ENCODE measurements around the gene NRF1.
A peak's percentile ranks its signal among the peaks of the same experiment; 100 is the strongest.

NRF1 gene

GRCh38 chr7:129686063-129686462, 74.5 kb downstream of the NRF1 start:
- DNase-seq = no peak

DNA sequence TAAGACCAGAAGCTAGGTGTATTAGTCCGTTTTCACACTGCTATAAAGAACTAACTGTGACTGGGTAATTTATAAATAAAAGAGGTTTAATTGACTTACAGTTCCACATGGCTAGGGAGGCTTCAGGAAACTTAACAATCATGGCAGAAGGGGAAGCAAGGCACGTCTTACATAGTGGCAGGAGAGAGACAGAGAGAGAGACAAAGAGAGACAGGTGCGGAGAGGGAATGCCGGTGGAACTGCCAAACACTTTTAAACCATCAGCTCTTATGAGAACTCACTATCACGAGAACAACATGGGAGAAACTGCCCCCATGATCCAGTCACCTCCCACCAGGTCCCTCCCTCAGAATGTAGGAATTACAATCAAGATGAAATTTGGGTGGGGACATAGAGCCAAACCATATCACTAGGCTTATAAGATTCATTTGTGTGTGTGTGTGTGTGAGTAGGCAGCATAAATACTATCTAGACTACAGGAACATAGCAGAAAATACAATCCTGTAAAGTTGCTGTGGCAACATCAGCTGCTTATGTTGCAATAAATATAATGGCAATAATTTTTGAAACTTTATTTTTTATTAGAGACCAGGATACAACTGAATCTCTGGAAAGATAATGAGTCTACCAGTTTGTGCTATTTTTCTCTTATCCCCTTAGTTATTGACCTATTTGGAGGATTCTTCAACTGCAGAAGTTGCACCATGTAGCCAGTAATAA, 77.1 kb downstream of the NRF1 start:
- DNase-seq = no peak

- peak; percentile 1 to 36 for DNase-seq
These were observed 78.6 kb downstream of the NRF1 start for GRCh38 chr7:129689995-129690581.

DNA sequence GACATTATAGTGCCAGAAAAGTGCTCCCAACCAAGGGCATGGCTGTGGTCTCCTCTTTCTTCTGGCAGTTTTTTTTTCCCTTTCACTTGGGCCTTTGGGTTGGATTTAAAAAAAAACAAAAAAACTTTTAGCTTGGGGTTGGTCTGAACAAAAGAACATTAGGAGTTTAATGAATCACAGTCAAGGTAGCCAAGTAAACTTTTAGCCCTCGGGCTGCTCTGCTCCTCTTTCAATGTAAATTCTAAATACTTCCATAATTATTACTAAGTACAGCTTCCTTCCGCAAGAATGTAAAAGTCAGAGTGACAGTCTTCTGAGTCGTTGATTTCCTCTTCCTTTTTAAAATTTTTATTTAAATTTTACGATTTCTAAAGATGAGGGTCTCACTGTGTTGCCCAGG, 79.2 kb downstream of the NRF1 start:
- no peak for DNase-seq

DNA sequence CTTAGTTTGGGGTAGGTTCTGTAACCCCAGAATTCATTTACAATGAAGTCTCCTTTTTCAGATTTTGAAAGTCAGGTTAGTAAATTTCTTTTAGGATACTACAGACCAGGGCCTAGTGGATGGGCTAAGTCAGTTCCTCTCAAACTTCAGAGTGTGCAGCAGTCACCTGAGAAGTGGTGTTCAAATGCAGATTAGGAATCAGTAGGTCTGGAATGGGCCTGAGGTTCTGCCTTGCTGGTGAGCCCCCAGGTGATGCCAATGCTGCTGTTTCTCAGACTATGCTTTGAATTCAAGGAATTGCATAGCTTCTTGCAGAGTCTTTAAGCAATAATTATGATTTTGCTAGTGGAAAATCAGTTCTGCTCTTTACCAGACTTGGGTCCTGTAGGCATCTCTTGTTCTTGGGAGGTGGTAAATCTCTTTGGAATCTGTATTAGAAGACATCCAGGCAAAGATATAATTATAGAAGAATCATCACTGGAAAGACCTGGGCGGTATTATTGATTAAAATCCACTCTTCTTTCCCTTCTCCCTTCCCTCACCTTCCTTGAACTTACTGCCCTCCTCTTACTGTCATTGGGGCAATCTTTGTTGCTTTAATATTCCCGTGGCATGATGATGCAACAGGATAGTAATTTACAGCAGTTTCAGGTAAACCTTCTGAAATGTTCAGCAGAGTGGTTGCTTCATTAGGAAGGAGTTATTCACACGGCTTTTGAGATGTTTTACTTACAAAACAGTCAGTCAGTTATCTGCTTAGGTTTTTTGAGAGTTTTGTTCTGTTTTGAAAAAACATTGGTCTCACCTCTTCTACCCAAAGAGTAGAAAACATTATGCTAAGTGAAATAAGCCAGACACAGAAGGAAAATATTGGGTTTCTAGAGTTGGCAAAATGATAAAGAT, 87.2 kb downstream of the NRF1 start:
- DNase-seq = no peak

DNA sequence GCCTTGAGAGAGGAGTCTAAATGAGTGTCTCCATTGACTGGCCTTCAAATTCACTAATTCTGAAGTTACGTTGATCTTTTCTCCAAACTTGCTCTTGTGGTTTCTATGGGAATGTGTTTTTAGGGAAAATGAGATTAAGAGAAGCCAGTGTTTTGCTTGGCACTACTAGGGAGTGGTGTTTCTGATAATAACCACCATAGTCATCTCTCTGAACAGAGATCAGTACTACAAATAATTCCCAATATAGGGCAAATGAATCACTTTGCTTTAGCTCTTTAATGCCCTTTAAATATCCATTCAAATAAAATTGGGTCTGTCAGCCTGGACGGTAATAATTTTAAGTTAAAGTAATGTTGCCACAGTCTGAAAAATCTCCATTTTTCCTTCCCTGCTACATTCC, 90.8 kb downstream of the NRF1 start:
- no peak for DNase-seq

DNA sequence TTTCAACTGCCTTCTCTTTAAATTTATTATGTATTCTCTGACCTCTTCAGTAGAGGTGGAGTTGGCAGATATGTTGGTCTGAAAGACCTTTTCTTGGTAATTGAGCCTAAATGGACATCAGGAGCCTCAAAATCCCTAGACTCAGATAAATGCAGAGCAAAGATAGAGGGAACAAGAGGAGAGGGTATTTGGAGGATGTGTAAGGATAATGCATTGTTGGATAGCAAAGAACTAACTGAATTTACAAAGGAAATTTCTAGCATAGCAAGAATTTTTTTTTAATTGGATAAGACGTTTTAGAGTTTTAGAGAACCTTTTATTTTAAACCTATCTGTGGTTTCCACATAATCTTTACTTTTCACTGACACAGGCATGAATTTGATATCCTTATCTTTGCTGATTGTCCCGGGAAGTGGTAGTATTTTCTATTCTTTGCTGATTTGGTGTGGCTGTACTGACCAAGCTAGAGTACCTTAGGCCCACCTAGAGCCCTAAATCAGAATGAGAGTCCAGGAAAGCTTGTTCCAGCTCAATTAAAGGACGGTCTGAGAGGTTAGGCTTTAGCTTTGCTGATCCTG, 91.3 kb downstream of the NRF1 start:
- DNase-seq = no peak

DNA sequence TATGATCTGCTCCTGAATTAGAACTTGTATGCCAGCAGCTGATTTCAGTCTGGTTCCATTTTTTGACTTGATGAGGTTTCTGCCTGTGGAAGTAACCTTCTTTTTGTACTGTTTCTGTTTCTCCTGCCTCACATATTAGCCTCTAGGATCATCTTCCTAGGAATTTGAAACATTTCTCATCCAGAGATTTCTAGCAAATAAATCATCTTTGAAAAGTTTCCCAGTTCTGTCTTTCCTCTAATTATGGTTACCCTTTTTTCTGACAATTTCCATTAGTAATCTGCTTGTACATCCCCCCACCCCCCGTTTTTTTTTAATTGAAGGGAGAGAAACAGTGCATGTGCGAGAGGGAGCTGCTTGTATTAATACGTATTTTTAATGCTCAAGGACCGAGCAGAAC, 92.2 kb downstream of the NRF1 start:
- no peak for DNase-seq

- no peak for DNase-seq
These were observed 96.5 kb downstream of the NRF1 start for GRCh38 chr7:129707910-129708499.

DNA sequence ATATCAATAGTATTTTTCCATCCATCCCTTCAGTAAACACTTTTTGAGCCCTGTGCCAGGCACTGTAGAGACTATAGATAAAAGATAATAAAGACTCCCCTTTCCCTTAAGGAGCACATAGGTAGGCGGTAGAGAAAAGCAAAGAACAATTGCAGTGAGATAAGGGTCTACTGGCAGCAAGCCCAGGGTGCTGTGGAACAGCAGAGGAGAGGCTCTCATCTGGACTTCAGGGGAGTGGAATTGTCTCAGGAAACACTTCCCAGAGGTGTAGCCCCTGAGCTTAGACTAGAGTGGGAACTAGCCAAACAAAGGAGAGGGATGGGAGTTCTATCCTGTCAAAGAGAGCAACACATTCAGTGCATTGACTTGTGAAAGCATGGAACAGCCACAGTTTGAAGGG, 102.0 kb downstream of the NRF1 start:
- DNase-seq = peak in 1 of 2 experiments; percentile 4

GRCh38 chr7:129714514-129715063, 103.1 kb downstream of the NRF1 start:
- DNase-seq = no peak

DNA sequence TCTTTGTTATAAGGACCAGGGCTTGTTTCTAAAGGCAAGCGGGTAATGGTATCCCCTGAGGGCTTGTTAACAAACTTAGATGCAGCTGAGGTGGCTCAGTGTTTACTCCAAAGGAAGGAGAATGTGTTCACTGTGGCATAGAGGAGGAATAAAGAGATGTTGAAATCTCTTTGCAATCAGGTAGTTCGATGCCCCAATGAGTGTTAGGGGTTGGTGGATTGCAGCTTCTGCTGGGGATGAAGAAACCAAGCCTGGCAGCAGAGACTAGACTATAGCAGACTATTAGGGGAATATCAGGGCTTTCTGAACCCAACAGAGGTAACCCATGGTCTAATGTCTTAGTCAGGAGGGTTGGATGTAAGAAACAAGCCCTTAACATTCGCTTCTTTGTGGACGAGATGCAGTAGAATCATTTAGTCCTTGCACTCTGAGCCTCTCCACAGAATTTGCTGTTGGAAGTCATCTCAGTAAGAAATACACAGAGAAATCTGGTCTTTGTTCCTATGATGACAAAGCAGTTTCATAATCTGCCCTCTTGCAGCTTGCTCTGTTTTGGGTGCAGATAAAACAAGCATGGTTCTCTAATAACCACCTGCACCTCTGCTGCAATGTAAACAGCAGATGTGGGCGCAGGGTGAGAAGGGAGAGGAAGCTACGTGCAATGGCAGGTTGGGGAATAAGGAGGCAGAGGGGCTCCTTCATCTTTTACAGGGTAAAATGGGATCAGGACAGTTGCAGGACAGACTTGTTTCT, 108.6 kb downstream of the NRF1 start:
- peak; percentile 10 to 41 for DNase-seq

GRCh38 chr7:129721068-129721467, 109.5 kb downstream of the NRF1 start:
- DNase-seq = no peak

- DNase-seq = no peak
These were observed 112.2 kb downstream of the NRF1 start for GRCh38 chr7:129723679-129724078.

GRCh38 chr7:129724796-129725195, 113.3 kb downstream of the NRF1 start:
- no peak for DNase-seq

GRCh38 chr7:129728875-129729467, 117.5 kb downstream of the NRF1 start:
- no peak for DNase-seq

GRCh38 chr7:129729511-129729910, 118.0 kb downstream of the NRF1 start:
- no peak for DNase-seq

DNA sequence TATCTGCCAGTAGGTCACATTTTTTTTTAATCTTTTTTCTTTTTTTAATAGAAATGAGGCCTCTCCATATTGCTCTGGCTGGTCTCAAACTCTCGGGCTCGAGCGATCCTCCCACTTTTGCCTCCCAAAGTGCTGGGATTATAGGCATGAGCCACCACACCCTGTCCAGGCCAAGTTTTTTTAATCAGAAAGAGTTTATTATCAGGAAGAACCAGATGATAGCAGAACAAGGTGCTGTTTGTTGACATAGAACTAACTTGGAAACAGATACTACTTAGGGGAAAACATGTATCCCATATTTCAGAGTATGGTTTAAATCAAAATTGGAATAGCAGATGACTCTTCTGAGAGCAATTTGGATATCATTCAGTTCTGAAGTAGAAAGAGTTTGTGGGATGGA, 118.6 kb downstream of the NRF1 start:
- no peak for DNase-seq

GRCh38 chr7:129734400-129734799, 122.9 kb downstream of the NRF1 start:
- no peak for DNase-seq

GRCh38 chr7:129739427-129739826, 127.9 kb downstream of the NRF1 start:
- no peak for DNase-seq

DNA sequence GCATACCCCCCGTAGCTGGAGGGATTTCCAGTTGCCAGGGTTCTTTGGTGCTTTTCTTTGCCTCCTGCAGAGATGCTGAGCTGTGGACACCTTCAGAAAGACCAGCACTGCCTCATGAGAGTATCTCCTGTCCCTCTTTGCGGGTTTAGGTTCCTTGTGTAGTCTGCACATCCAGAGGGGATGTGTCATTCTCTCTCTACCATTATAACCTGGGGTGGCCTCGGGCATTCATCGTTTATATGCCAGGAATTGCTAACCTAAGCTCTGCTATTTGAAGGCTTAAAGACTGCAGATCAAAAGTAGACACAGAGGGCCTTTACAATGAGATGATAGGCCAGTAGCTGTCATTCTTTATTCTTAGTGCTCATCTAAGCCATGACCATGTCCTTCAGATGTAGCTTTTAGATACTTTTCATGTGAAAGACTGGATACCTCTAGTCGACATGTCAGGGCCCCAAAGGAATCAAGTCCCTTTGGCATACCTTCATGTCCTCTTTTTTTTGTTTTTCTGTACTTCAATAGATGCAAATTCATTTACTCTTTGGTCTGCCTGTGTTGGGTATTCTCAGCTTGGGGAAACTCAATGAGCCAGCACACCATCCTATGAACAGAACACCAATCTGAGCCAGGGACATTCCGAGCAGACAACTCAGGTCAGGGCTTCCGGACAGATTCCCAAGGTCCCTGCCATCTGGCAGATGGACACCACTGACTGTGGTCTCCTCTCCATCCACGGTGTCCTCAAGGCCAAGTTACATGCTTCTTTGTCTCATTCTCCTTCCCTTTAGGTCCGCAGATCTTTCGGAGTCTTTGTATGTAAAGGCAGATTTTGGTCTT, 129.3 kb downstream of the NRF1 start:
- no peak for DNase-seq

All from NCI-H2081 (cell line).